HL-60 (cell line): ENCODE data around the gene INCENP.

ENCODE experiments used
- DNase-seq, 2 experiments: peaks; one replicate each; pipeline ENCODE4 v3.0.0-alpha.2; 2010 to 2020; ENCODE audit warnings: low read depth in 1 of 2, low spot score in 1 of 2
- H3K27ac ChIP-seq: fragments of 250-450 bp; sonication (Bioruptor Pico); replicated peaks from 2 replicates; pipeline ENCODE4 v1.5.1; 2020; ENCODE audit warnings: mild to moderate bottlenecking, moderate library complexity
- H3K27me3 ChIP-seq: fragments of 250-450 bp; sonication (Bioruptor Pico); 2 replicates; pipeline ENCODE4 v1.5.1; 2021; ENCODE audit warnings: mild to moderate bottlenecking, moderate library complexity; ENCODE audit not compliant: insufficient read depth, poor library complexity, severe bottlenecking
- H3K4me3 ChIP-seq: replicated peaks from 2 replicates; pipeline ENCODE4 v1.5.1; 2011; ENCODE audit warnings: mild to moderate bottlenecking, control low read depth, low read length; ENCODE audit not compliant: insufficient read depth
- GABPA ChIP-seq: IDR thresholded peaks from 2 replicates; pipeline ENCODE4 v1.6.1; 2012; ENCODE audit warnings: low read depth
- POLR2AphosphoS5 ChIP-seq: IDR thresholded peaks from 2 replicates; pipeline ENCODE4 v1.6.1; 2012; ENCODE audit warnings: low read depth
- SPI1 ChIP-seq: IDR thresholded peaks from 2 replicates; pipeline ENCODE4 v1.6.1; 2012; ENCODE audit warnings: low read depth, mild to moderate bottlenecking, borderline replicate concordance
- TF ChIP-seq, protein P1 (sequence below): IDR thresholded peaks from 2 replicates; pipeline ENCODE4 v1.6.1; 2012; ENCODE audit warnings: low read depth; ENCODE audit not compliant: insufficient replicate concordance
- TF ChIP-seq, protein P2 (sequence below): IDR thresholded peaks from one replicate; pipeline ENCODE4 v1.5.1; 2011; ENCODE audit warnings: low read length, control low read depth, inconsistent platforms; ENCODE audit not compliant: insufficient read depth

INCENP gene

DNA sequence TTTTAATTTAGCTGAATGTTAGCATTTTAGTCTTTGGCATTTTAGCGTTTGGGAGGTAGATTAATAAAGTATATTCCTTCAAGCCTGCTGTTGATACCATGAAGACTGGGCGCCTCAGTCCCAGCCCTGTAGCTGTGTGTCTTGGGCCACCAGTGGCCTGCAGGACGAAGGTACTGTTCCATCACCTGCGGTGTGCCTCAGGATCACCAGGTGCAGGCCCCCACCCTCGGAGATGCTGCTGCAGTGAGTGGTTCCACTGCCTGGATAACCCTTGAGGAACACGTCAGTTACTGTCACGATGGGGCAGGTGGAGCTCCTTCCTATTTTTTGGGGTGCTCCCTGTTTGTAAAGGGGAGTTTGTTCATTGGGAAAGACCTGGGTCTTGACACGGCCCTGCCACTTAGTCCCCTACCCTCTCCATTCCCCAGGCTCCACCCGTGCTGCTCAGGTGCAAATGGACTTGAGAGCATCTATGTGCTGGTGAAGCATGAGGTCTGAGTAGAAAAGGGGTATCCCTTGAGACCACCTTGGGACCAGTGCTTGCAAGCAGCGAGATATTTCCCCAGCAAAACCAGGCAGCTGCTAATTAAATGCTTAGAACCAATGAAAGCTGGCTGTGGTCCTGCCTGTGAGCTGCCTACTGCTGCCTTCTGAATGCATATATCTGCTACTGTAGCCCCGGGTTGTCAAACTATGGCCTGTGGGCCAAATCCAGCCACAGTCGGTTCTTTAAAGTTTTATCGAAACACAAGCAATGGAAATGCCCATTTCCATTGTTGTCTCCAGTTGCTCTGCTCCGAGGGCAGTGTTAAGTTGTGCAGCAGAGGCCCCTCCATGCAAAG is 28.7 kb downstream of the INCENP start:
- no peaks in the 10 kb centered on the region for H3K27me3 ChIP-seq
- TF ChIP-seq, protein P1, sequence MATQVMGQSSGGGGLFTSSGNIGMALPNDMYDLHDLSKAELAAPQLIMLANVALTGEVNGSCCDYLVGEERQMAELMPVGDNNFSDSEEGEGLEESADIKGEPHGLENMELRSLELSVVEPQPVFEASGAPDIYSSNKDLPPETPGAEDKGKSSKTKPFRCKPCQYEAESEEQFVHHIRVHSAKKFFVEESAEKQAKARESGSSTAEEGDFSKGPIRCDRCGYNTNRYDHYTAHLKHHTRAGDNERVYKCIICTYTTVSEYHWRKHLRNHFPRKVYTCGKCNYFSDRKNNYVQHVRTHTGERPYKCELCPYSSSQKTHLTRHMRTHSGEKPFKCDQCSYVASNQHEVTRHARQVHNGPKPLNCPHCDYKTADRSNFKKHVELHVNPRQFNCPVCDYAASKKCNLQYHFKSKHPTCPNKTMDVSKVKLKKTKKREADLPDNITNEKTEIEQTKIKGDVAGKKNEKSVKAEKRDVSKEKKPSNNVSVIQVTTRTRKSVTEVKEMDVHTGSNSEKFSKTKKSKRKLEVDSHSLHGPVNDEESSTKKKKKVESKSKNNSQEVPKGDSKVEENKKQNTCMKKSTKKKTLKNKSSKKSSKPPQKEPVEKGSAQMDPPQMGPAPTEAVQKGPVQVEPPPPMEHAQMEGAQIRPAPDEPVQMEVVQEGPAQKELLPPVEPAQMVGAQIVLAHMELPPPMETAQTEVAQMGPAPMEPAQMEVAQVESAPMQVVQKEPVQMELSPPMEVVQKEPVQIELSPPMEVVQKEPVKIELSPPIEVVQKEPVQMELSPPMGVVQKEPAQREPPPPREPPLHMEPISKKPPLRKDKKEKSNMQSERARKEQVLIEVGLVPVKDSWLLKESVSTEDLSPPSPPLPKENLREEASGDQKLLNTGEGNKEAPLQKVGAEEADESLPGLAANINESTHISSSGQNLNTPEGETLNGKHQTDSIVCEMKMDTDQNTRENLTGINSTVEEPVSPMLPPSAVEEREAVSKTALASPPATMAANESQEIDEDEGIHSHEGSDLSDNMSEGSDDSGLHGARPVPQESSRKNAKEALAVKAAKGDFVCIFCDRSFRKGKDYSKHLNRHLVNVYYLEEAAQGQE, result no peak
- TF ChIP-seq, protein P2, sequence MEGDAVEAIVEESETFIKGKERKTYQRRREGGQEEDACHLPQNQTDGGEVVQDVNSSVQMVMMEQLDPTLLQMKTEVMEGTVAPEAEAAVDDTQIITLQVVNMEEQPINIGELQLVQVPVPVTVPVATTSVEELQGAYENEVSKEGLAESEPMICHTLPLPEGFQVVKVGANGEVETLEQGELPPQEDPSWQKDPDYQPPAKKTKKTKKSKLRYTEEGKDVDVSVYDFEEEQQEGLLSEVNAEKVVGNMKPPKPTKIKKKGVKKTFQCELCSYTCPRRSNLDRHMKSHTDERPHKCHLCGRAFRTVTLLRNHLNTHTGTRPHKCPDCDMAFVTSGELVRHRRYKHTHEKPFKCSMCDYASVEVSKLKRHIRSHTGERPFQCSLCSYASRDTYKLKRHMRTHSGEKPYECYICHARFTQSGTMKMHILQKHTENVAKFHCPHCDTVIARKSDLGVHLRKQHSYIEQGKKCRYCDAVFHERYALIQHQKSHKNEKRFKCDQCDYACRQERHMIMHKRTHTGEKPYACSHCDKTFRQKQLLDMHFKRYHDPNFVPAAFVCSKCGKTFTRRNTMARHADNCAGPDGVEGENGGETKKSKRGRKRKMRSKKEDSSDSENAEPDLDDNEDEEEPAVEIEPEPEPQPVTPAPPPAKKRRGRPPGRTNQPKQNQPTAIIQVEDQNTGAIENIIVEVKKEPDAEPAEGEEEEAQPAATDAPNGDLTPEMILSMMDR, result no peak
- no peak for TF ChIP-seq POLR2AphosphoS5
- no peak for TF ChIP-seq SPI1
- TF ChIP-seq GABPA, result no peak
- H3K27ac ChIP-seq, result no peak overlapping the region
- no peak overlapping the region for H3K4me3 ChIP-seq
- no peak for DNase-seq

DNA sequence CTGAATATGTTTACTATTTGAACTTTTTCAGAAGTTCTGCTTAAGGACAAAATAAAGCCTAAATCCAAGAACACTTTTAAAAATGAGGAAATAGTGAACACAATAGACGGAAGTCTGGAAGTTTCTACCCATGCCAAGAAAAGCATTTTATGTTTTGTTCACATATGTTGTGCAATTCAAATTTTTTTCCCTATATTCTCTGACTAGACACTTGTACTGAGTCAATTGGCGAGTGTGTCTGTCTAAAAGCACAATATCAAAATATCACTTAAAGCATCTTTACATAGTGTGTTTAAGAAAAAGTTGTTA is 29.2 kb downstream of the INCENP start:
- no peak overlapping the region for H3K4me3 ChIP-seq
- no peaks in the 10 kb centered on the region for H3K27me3 ChIP-seq
- TF ChIP-seq POLR2AphosphoS5, result no peak
- no peak for TF ChIP-seq GABPA
- no peak for TF ChIP-seq SPI1
- TF ChIP-seq, protein P1, result no peak
- TF ChIP-seq, protein P2, result no peak
- no peak overlapping the region for H3K27ac ChIP-seq
- no peak for DNase-seq

DNA sequence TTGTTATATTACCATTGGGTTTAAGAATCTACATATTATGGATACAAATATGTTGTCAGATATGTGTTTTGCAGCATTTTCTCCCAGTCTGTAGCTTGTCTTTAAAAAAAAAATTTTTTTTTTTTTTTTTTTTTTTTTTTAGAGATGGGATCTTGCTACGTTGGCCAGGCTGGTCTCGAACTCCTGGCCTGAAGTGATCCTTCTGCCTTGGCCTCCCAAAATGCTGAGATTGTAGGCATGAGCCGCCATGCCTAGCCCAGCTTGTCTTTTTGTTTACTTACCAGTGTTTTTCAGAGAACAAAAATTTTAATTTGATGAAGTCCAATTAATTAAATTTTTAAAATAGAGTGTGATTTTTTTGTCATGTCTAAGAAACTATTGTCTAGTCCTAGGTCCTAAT is 29.8 kb downstream of the INCENP start:
- TF ChIP-seq GABPA, result no peak
- no peak for TF ChIP-seq SPI1
- TF ChIP-seq POLR2AphosphoS5, result no peak
- TF ChIP-seq, protein P2, result no peak
- TF ChIP-seq, protein P1, result no peak
- no peaks in the 10 kb centered on the region for H3K27me3 ChIP-seq
- no peak for DNase-seq
- H3K4me3 ChIP-seq, result no peak overlapping the region
- H3K27ac ChIP-seq, result no peak overlapping the region
